ENCODE results near the gene PLS1.
"Not testable (repeated sequence)": the region's sequence is repeated elsewhere in the genome, so short reads cannot be mapped to it uniquely, and the experiment has no call there.

The PLS1 gene

DNA sequence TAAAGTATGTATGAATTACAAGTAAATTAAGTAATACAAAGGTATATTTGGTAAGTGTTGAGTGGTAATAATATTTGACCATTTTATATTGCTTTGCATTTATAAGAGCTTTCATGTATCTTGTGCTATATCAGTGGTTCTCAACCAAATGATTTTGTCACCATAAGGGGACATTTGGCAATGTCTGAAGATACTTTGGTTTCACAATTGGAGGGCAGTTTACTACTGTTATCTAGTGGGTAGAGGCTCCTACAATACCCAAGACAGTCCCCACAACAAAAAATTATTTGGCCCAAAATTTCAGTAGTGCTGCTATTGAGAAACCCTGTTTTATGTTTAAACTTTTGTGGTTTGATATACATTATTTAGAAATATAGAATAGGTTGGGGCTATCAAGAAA lies 142.2 kb downstream of the PLS1 start:
- TF ChIP-seq, protein P1, sequence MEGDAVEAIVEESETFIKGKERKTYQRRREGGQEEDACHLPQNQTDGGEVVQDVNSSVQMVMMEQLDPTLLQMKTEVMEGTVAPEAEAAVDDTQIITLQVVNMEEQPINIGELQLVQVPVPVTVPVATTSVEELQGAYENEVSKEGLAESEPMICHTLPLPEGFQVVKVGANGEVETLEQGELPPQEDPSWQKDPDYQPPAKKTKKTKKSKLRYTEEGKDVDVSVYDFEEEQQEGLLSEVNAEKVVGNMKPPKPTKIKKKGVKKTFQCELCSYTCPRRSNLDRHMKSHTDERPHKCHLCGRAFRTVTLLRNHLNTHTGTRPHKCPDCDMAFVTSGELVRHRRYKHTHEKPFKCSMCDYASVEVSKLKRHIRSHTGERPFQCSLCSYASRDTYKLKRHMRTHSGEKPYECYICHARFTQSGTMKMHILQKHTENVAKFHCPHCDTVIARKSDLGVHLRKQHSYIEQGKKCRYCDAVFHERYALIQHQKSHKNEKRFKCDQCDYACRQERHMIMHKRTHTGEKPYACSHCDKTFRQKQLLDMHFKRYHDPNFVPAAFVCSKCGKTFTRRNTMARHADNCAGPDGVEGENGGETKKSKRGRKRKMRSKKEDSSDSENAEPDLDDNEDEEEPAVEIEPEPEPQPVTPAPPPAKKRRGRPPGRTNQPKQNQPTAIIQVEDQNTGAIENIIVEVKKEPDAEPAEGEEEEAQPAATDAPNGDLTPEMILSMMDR (IDR thresholded peaks at IDR 0.05; ENCODE audit: low read depth, low read length): no peak
- H3K4me3 ChIP-seq (ENCODE audit: low read depth, low read length): no peak overlapping the region

DNA sequence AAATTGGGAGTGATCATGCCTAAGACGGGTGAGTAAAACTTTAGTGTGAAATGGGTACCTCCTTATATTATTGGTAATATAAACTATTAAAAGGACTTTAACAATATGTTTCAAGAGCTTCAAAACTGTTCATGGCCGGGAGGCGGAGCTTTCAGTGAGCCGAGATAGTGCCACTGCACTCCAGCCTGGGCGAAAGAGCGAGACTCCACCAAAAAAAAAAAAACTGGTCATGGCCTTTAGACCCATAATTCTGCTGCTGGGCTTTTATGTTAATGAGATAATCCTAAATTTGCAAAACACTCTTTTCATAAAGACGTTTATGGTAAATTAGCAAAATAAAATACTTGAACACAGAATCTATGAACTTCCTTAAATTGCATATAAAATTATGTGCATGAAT lies 150.5 kb downstream of the PLS1 start:
- TF ChIP-seq, protein P1 (IDR thresholded peaks at IDR 0.05; ENCODE audit: low read depth, low read length): no peak
- no peak overlapping the region for H3K4me3 ChIP-seq (ENCODE audit: low read depth, low read length)

DNA sequence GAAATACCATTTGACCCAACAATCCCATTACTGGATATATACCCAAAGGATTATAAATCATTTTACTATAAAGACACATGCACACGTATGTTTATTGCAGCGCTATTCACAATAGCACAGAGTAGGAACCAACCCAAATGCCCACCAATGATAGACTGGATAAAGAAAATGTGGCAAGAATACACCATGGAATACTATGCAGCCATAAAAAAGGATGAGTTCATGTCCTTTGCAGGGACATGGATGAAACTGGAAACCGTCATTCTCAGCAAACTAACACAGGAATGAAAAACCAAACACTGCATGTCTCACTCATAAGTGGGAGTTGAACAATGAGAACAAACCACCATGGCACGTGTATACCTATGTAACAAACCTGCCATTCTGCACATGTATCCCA lies 154.3 kb downstream of the PLS1 start:
- H3K4me3 ChIP-seq (ENCODE audit: low read depth, low read length): not testable (repeated sequence)

DNA sequence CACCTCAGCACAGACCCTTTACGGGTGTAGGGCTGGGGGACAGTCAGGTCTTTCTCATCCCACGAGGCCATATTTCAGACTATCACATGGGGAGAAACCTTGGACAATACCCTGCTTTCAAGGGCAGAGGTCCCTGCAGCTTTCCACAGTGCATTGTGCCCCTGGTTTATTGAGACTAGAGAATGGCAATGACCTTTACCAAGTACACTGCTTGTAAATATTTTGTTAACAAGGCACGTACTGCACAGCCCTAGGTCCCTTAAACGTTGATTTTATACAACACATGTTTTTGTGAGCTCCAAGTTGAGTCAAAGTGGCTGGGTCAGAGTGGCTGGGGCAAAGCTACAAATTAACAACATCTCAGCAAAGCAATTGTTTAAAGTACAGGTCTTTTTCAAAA lies 156.4 kb downstream of the PLS1 start:
- H3K4me3 ChIP-seq (ENCODE audit: low read depth, low read length): not testable (repeated sequence)

DNA sequence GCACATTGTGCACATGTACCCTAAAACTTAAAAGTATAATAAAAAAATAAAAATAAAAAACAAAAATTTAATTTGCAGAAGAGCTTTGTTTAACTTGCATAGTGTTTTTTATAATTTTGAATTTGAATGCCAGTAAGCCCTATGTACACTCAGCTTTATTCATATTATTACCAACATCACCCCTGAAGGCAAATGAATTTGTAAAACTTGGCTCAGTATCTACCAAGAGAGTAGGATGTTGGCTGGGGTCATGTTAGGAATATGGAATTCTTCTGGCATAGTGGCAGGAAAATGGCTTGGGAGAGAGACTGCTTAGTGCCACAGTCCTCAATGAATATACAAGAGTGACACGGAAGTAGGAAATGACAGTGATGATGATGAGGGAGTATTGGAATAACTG lies 158.3 kb downstream of the PLS1 start:
- no peak overlapping the region for H3K4me3 ChIP-seq (ENCODE audit: low read depth, low read length)
- TF ChIP-seq, protein P1 (IDR thresholded peaks at IDR 0.05; ENCODE audit: low read depth, low read length): no peak

All from WI38 (cell line).